ENCODE results near the gene RAB38. TPM values are rescaled to one million over a fixed set of nuclear protein-coding genes. Genes with fewer than 3 reads are reported as not detected.

The RAB38 gene
- total RNA-seq, 1 experiment from 2014 or later, result 18.7 TPM

GRCh38 chr11:88188932-88189253 is 13.7 kb upstream of the RAB38 start:
- Histone ChIP-seq H3K9me3 (ENCODE audit: control insufficient read depth, low read depth, low read length) (no peaks in the 10 kb centered on the region), H4K8ac (replicated peaks; ENCODE audit: insufficient read length, low read depth, low read length) (no peak overlapping the region), H4K91ac (ENCODE audit: insufficient read length, low read depth, low read length) (no peak overlapping the region), H2BK12ac (ENCODE audit: insufficient read length, low read depth, low read length) (no peak overlapping the region), H3K14ac (ENCODE audit: insufficient read depth, low read length) (no peak overlapping the region), H3K23me2 (ENCODE audit: insufficient read length, low read depth, low read length, poor library complexity, severe bottlenecking) (no peaks in the 10 kb centered on the region), H2BK120ac (ENCODE audit: low read depth, low read length, poor library complexity, severe bottlenecking) (no peak overlapping the region), H3K4me2 (ENCODE audit: insufficient read depth, insufficient read length, low read length) (no peak overlapping the region), H3K27me3 (ENCODE audit: insufficient read depth, low read length) (no peaks in the 10 kb centered on the region), H3K18ac (ENCODE audit: insufficient read length, low read depth, low read length) (no peak overlapping the region), H3K27ac (ENCODE audit: insufficient read length, low read depth, low read length) (no peak overlapping the region), H3T11ph (ENCODE audit: low read length) (no peak overlapping the region), H2BK5ac (ENCODE audit: insufficient read length, low read length) (no peak overlapping the region), H4K5ac (ENCODE audit: insufficient read length, low read depth, low read length) (no peak overlapping the region), H3K23ac (ENCODE audit: insufficient read length, low read depth, low read length) (no peak overlapping the region), H2AFZ (ENCODE audit: low read length) (no peak overlapping the region), H4K20me1 (ENCODE audit: control insufficient read depth, insufficient read depth, insufficient read length) (no peaks in the 10 kb centered on the region), H2AK5ac (ENCODE audit: insufficient read length, low read length) (no peak overlapping the region), H3K79me1 (ENCODE audit: insufficient read depth, low read depth, low read length, poor library complexity, severe bottlenecking) (no peaks in the 10 kb centered on the region), H3K4me1 (ENCODE audit: insufficient read depth, low read length) (no peaks in the 10 kb centered on the region), H2BK20ac (ENCODE audit: low read depth, low read length, poor library complexity, severe bottlenecking) (no peak overlapping the region), H3K9ac (ENCODE audit: extremely low read depth, insufficient read length, low read length) (no peak overlapping the region), H3K79me2 (ENCODE audit: insufficient read depth, low read length) (no peaks in the 10 kb centered on the region), H3K4ac (ENCODE audit: low read depth, low read length) (no peak overlapping the region), H2BK15ac (ENCODE audit: low read depth, low read length) (no peak overlapping the region), H3K56ac (ENCODE audit: insufficient read length, low read depth, low read length) (no peak overlapping the region)
- no peak for DNase-seq
- WGBS (ENCODE audit: extremely low coverage, insufficient read length, low lambda C conversion rate), result no CpG with 5 or more reads among the region's 2 CpGs
- no peak for TF ChIP-seq CTCF (conservative IDR thresholded peaks at IDR 0.05)
- Mint-ChIP-seq H3K4me1 (peaks cover 0 to 4% of the 10 kb centered on the region in 2 experiments; a peak in 1 of 4 replicates), H3K4me3 (no peak overlapping the region), H3K27me3 (ENCODE audit: low read depth) (peaks cover 1% of the 10 kb centered on the region; the same call in 1 of the 2 replicates), H3K27ac (0 out of 7 replicates have a peak overlapping the region, but pooled peaks of 1 of the 3 experiments have one; percentile 10), H3K36me3 (ENCODE audit: insufficient read depth in 1 of 3, low read depth in 3 of 3) (peaks cover 0 to 2% (median 0%) of the 10 kb centered on the region in 3 experiments; a peak in 3 of 7 replicates), H3K9me3 (no peaks in the 10 kb centered on the region; a peak in 1 of 5 replicates)

Measured in H9 (cell line).